Fibroblast of skin of scalp (primary cell): Measurements from ENCODE around the gene GADD45A.

Experiments
- DNase-seq: peaks from one replicate; pipeline ENCODE4 v3.0.0-alpha.2; 2013

GADD45A gene

GRCh38 chr1:67690018-67690363 is 5.0 kb downstream of the GADD45A start:
- DNase-seq: no peak

GRCh38 chr1:67690411-67690810 is 5.4 kb downstream of the GADD45A start:
- DNase-seq: no peak

GRCh38 chr1:67691712-67692111 is 6.7 kb downstream of the GADD45A start:
- no peak for DNase-seq

GRCh38 chr1:67695963-67696362 is 11.0 kb downstream of the GADD45A start:
- no peak for DNase-seq

- DNase-seq: no peak
These were observed 11.7 kb downstream of the GADD45A start for GRCh38 chr1:67696708-67697107.

GRCh38 chr1:67700220-67700619 is 15.2 kb downstream of the GADD45A start:
- DNase-seq: no peak

- no peak for DNase-seq
These were observed 15.8 kb downstream of the GADD45A start for GRCh38 chr1:67700692-67701410.

- DNase-seq: no peak
These were observed 16.9 kb downstream of the GADD45A start for GRCh38 chr1:67701876-67702275.

- no peak for DNase-seq
These were observed 19.4 kb downstream of the GADD45A start for GRCh38 chr1:67704351-67704750.

GRCh38 chr1:67705735-67706453 is 20.9 kb downstream of the GADD45A start:
- no peak for DNase-seq

GRCh38 chr1:67708606-67709005 is 23.6 kb downstream of the GADD45A start:
- DNase-seq: no peak

- peak; percentile 41 for DNase-seq
These were observed 25.4 kb downstream of the GADD45A start for GRCh38 chr1:67710417-67710816.

GRCh38 chr1:67711158-67711854 is 26.3 kb downstream of the GADD45A start:
- DNase-seq: no peak

GRCh38 chr1:67711855-67712212 is 26.8 kb downstream of the GADD45A start:
- DNase-seq: no peak

GRCh38 chr1:67713057-67713846 is 28.3 kb downstream of the GADD45A start:
- peak; percentile 77 for DNase-seq

- DNase-seq: no peak
These were observed 30.8 kb downstream of the GADD45A start for GRCh38 chr1:67715819-67716218.

GRCh38 chr1:67716800-67717199 is 31.8 kb downstream of the GADD45A start:
- DNase-seq: peak; percentile 56

- no peak for DNase-seq
These were observed 32.9 kb downstream of the GADD45A start for GRCh38 chr1:67717876-67718275.

GRCh38 chr1:67719329-67720196 is 34.6 kb downstream of the GADD45A start:
- DNase-seq: no peak

GRCh38 chr1:67721112-67721511 is 36.1 kb downstream of the GADD45A start:
- DNase-seq: no peak

GRCh38 chr1:67721650-67722291 is 36.8 kb downstream of the GADD45A start:
- no peak for DNase-seq
